Measurements from ENCODE around the gene WAS. TPM values are rescaled to one million over a fixed set of nuclear protein-coding genes. Genes with fewer than 3 reads are reported as not detected.

The WAS gene
- total RNA-seq, 1 experiment from 2014 or later = 63.4 TPM

GRCh38 chrX:48703642-48704481 is 20.3 kb downstream of the WAS start:
- H3K36me3 ChIP-seq (ENCODE audit: insufficient read depth, low read length) = peaks cover 7% of the 10 kb centered on the region; the same call in 1 of the 2 replicates
- peaks cover 14% of the 10 kb centered on the region for H3K79me2 ChIP-seq (ENCODE audit: low read length)
- no peak for DNase-seq

DNA sequence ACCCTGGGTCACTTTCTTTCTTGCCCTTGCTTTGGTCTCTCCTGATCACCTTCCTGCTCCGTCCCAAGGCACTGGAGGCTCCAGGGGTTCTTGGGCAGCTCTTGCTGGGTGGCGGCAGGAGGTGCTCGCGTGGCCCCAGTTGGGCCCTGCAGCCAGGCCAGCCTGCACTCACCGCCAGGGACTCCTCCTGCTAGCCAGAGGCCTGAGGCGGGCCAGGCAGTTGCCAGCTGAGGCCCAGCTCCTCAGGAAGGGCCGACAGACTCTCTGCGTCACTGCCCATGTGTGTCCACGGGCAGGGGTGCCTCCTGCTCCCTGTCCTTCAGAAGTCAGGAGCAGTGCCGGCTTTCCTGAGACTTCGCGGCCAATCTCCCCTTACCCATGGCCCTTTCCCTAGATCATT is 22.3 kb downstream of the WAS start:
- Histone ChIP-seq H3K4me2 (ENCODE audit: low read depth, low read length, poor library complexity, severe bottlenecking) (no peak overlapping the region), H3K9ac (ENCODE audit: low read length) (no peak overlapping the region), H3K27ac (ENCODE audit: low read length) (no peak overlapping the region), H3K79me2 (ENCODE audit: low read length) (0 out of 2 replicates have a peak, but pooled peaks cover 2% of the 10 kb centered on the region), H2AFZ (ENCODE audit: low read length) (no peak overlapping the region), H3K9me2 (replicated peaks; ENCODE audit: insufficient read depth, low read length) (no peaks in the 10 kb centered on the region), H3K27me3 (ENCODE audit: low read length) (no peaks in the 10 kb centered on the region), H3K9me3 (ENCODE audit: low read length) (no peaks in the 10 kb centered on the region), H3K36me3 (ENCODE audit: insufficient read depth, low read length) (no peaks in the 10 kb centered on the region), H4K20me1 (ENCODE audit: insufficient read depth, low read depth, low read length) (no peaks in the 10 kb centered on the region), H3K4me3 (ENCODE audit: low read length) (no peak overlapping the region), H3K4me1 (ENCODE audit: low read length) (no peaks in the 10 kb centered on the region)
- no peak for DNase-seq

More at GRCh38 chrX:48703642-48704481, 20.3 kb downstream of the WAS start:
- no peaks in the 10 kb centered on the region for H3K27me3 ChIP-seq (ENCODE audit: low read length)
- H4K20me1 ChIP-seq (ENCODE audit: insufficient read depth, low read depth, low read length) = no peaks in the 10 kb centered on the region
- H3K27ac ChIP-seq (ENCODE audit: low read length) = no peak overlapping the region
- no peak overlapping the region for H3K9ac ChIP-seq (ENCODE audit: low read length)
- no peak overlapping the region for H2AFZ ChIP-seq (ENCODE audit: low read length)
- H3K4me3 ChIP-seq (ENCODE audit: low read length) = no peak overlapping the region
- no peak overlapping the region for H3K4me2 ChIP-seq (ENCODE audit: low read depth, low read length, poor library complexity, severe bottlenecking)
- no peaks in the 10 kb centered on the region for H3K4me1 ChIP-seq (ENCODE audit: low read length)
- no peaks in the 10 kb centered on the region for H3K9me3 ChIP-seq (ENCODE audit: low read length)
- no peaks in the 10 kb centered on the region for H3K9me2 ChIP-seq (replicated peaks; ENCODE audit: insufficient read depth, low read length)

DNA sequence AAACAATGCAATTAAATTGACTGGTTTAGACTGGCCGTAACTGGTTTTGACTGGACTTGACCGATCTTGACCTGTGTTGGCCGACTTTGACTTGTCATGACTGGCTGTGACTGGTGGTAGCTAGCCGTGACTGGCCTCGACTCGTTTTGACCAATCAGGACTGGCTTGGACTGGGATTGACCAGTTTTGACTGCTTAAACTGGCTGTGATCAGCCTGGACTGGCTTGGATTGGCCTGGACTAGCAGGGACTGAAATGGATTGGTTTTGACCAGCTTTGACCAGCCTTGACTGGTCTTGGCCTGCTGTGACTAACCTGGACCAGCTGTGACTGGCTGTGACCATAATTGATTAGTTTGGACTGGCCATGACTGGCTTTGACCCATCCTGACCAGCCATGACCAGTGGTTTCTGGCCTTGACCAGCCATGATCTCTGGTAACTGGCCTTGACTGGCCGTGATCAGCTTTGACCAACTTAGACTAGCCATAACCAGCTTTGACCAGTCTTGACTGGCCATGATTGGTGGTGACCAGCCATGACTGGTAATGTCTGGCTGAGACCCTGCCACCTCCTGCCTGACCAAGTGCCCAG is 26.0 kb downstream of the WAS start:
- H3K79me2 ChIP-seq (ENCODE audit: low read length) = no peaks in the 10 kb centered on the region
- no peak overlapping the region for H3K4me3 ChIP-seq (ENCODE audit: low read length)
- no peak overlapping the region for H3K4me2 ChIP-seq (ENCODE audit: low read depth, low read length, poor library complexity, severe bottlenecking)
- H3K27ac ChIP-seq (ENCODE audit: low read length) = no peak overlapping the region
- no peaks in the 10 kb centered on the region for H4K20me1 ChIP-seq (ENCODE audit: insufficient read depth, low read depth, low read length)
- no peaks in the 10 kb centered on the region for H3K27me3 ChIP-seq (ENCODE audit: low read length)
- no peaks in the 10 kb centered on the region for H3K9me2 ChIP-seq (replicated peaks; ENCODE audit: insufficient read depth, low read length)
- H3K4me1 ChIP-seq (ENCODE audit: low read length) = peaks cover 3% of the 10 kb centered on the region
- no peak for DNase-seq
- H3K9me3 ChIP-seq (ENCODE audit: low read length) = no peaks in the 10 kb centered on the region
- no peak overlapping the region for H2AFZ ChIP-seq (ENCODE audit: low read length)
- H3K9ac ChIP-seq (ENCODE audit: low read length) = no peak overlapping the region
- no peaks in the 10 kb centered on the region for H3K36me3 ChIP-seq (ENCODE audit: insufficient read depth, low read length)

- H3K9me3 ChIP-seq (ENCODE audit: low read length) = no peaks in the 10 kb centered on the region
- no peak overlapping the region for H3K4me2 ChIP-seq (ENCODE audit: low read depth, low read length, poor library complexity, severe bottlenecking)
- H2AFZ ChIP-seq (ENCODE audit: low read length) = no peak overlapping the region
- no peaks in the 10 kb centered on the region for H3K27me3 ChIP-seq (ENCODE audit: low read length)
- H3K4me3 ChIP-seq (ENCODE audit: low read length) = no peak overlapping the region
- DNase-seq = no peak
- H3K4me1 ChIP-seq (ENCODE audit: low read length) = peaks cover 10% of the 10 kb centered on the region
- no peak overlapping the region for H3K9ac ChIP-seq (ENCODE audit: low read length)
- no peaks in the 10 kb centered on the region for H3K9me2 ChIP-seq (replicated peaks; ENCODE audit: insufficient read depth, low read length)
- no peaks in the 10 kb centered on the region for H3K79me2 ChIP-seq (ENCODE audit: low read length)
- no peaks in the 10 kb centered on the region for H4K20me1 ChIP-seq (ENCODE audit: insufficient read depth, low read depth, low read length)
- H3K27ac ChIP-seq (ENCODE audit: low read length) = no peak overlapping the region
- H3K36me3 ChIP-seq (ENCODE audit: insufficient read depth, low read length) = no peaks in the 10 kb centered on the region
Measured at GRCh38 chrX:48711162-48711928, 27.7 kb downstream of the WAS start.

GRCh38 chrX:48711929-48712505 is 28.4 kb downstream of the WAS start:
- Histone ChIP-seq H3K9me2 (replicated peaks; ENCODE audit: insufficient read depth, low read length) (no peaks in the 10 kb centered on the region), H3K4me1 (ENCODE audit: low read length) (peaks cover 10% of the 10 kb centered on the region), H2AFZ (ENCODE audit: low read length) (no peak overlapping the region), H3K4me2 (ENCODE audit: low read depth, low read length, poor library complexity, severe bottlenecking) (no peak overlapping the region), H3K36me3 (ENCODE audit: insufficient read depth, low read length) (no peaks in the 10 kb centered on the region), H3K79me2 (ENCODE audit: low read length) (no peaks in the 10 kb centered on the region), H3K27me3 (ENCODE audit: low read length) (no peaks in the 10 kb centered on the region), H3K9ac (ENCODE audit: low read length) (no peak overlapping the region), H3K4me3 (ENCODE audit: low read length) (no peak overlapping the region), H3K9me3 (ENCODE audit: low read length) (no peaks in the 10 kb centered on the region), H3K27ac (ENCODE audit: low read length) (no peak overlapping the region), H4K20me1 (ENCODE audit: insufficient read depth, low read depth, low read length) (no peaks in the 10 kb centered on the region)
- no peak for DNase-seq

DNA sequence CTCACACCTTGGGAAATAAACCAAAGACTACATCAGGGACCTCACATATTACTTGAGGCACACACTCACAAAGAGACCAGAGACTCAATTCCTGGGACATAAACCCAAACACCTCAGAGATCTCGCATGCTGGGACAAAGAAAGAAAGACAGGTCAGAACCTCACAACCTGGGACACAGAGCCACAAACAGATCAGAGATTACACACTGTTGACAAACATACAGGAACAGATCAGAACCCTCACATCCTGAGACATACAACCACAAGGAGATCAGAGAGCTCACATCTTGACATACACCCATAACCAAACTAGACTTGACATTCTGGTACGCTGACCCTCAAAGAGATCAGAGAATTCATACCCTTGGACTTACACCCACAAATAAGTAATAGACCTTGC is 30.2 kb downstream of the WAS start:
- no peak for DNase-seq
- Histone ChIP-seq H3K4me2 (ENCODE audit: low read depth, low read length, poor library complexity, severe bottlenecking) (no peak overlapping the region), H4K20me1 (ENCODE audit: insufficient read depth, low read depth, low read length) (no peaks in the 10 kb centered on the region), H3K9me3 (ENCODE audit: low read length) (no peaks in the 10 kb centered on the region), H3K4me1 (ENCODE audit: low read length) (peaks cover 10% of the 10 kb centered on the region), H3K9ac (ENCODE audit: low read length) (no peak overlapping the region), H3K4me3 (ENCODE audit: low read length) (no peak overlapping the region), H3K36me3 (ENCODE audit: insufficient read depth, low read length) (no peaks in the 10 kb centered on the region), H3K27me3 (ENCODE audit: low read length) (no peaks in the 10 kb centered on the region), H2AFZ (ENCODE audit: low read length) (no peak overlapping the region), H3K79me2 (ENCODE audit: low read length) (no peaks in the 10 kb centered on the region), H3K9me2 (replicated peaks; ENCODE audit: insufficient read depth, low read length) (no peaks in the 10 kb centered on the region), H3K27ac (ENCODE audit: low read length) (no peak overlapping the region)

- no peak overlapping the region for H2AFZ ChIP-seq (ENCODE audit: low read length)
- no peak for DNase-seq
- H3K36me3 ChIP-seq (ENCODE audit: insufficient read depth, low read length) = no peaks in the 10 kb centered on the region
- H3K27me3 ChIP-seq (ENCODE audit: low read length) = no peaks in the 10 kb centered on the region
- H3K4me1 ChIP-seq (ENCODE audit: low read length) = peaks cover 10% of the 10 kb centered on the region
- H3K9ac ChIP-seq (ENCODE audit: low read length) = no peak overlapping the region
- H3K27ac ChIP-seq (ENCODE audit: low read length) = no peak overlapping the region
- H3K4me2 ChIP-seq (ENCODE audit: low read depth, low read length, poor library complexity, severe bottlenecking) = no peak overlapping the region
- H3K9me3 ChIP-seq (ENCODE audit: low read length) = no peaks in the 10 kb centered on the region
- no peak overlapping the region for H3K4me3 ChIP-seq (ENCODE audit: low read length)
- no peaks in the 10 kb centered on the region for H3K79me2 ChIP-seq (ENCODE audit: low read length)
- no peaks in the 10 kb centered on the region for H3K9me2 ChIP-seq (replicated peaks; ENCODE audit: insufficient read depth, low read length)
- H4K20me1 ChIP-seq (ENCODE audit: insufficient read depth, low read depth, low read length) = no peaks in the 10 kb centered on the region
Measured at GRCh38 chrX:48714573-48714972, 31.0 kb downstream of the WAS start.

- H3K9me3 ChIP-seq (ENCODE audit: low read length) = no peaks in the 10 kb centered on the region
- H3K9ac ChIP-seq (ENCODE audit: low read length) = no peak overlapping the region
- H4K20me1 ChIP-seq (ENCODE audit: insufficient read depth, low read depth, low read length) = no peaks in the 10 kb centered on the region
- H2AFZ ChIP-seq (ENCODE audit: low read length) = no peak overlapping the region
- no peak overlapping the region for H3K4me3 ChIP-seq (ENCODE audit: low read length)
- H3K4me1 ChIP-seq (ENCODE audit: low read length) = peaks cover 10% of the 10 kb centered on the region
- no peaks in the 10 kb centered on the region for H3K9me2 ChIP-seq (replicated peaks; ENCODE audit: insufficient read depth, low read length)
- H3K27me3 ChIP-seq (ENCODE audit: low read length) = no peaks in the 10 kb centered on the region
- H3K4me2 ChIP-seq (ENCODE audit: low read depth, low read length, poor library complexity, severe bottlenecking) = no peak overlapping the region
- H3K27ac ChIP-seq (ENCODE audit: low read length) = no peak overlapping the region
- no peaks in the 10 kb centered on the region for H3K36me3 ChIP-seq (ENCODE audit: insufficient read depth, low read length)
- no peak for DNase-seq
- no peaks in the 10 kb centered on the region for H3K79me2 ChIP-seq (ENCODE audit: low read length)
Measured at GRCh38 chrX:48715072-48715471, 31.5 kb downstream of the WAS start.

Measured in Karpas-422 (cell line).